T-cell (primary cell): Measurements from ENCODE around the gene CUEDC1. TPM values are rescaled to one million over a fixed set of nuclear protein-coding genes. Genes with fewer than 3 reads are reported as not detected.

ENCODE experiments used
- ATAC-seq, 4 experiments: fragments of 200-7000 bp in 3 of 4; fragments of 150-1000 bp in 1 of 4; cut with Tn5 transposase; replicated peaks in 1 of 4; 1 replicate in 3 of 4; 2 replicates in 1 of 4; pipeline ENCODE4 v1.10.0; 2021; ENCODE audit warnings: moderate library complexity in 3 of 4, mild to moderate bottlenecking in 2 of 4, moderate number of reproducible peaks in 1 of 4
- CTCF ChIA-PET, 2 donors: fragments of 300-600 bp; sonication (Branson Sonifier 250); formaldehyde crosslinking; loops; one replicate each; lab custom pipeline; 2022; ENCODE audit warnings: antibody characterized with exemption in 2 of 2; lab: Charles Lee
- POLR2A ChIA-PET, 2 donors: fragments of 300-600 bp; sonication (Branson Sonifier 250); formaldehyde crosslinking; loops; one replicate each; lab custom pipeline; 2022; ENCODE audit warnings: antibody characterized with exemption in 2 of 2; lab: Charles Lee
- DNase-seq, 35 experiments: peaks; one replicate each; pipeline versions ENCODE4 v3.0.0 to v3.0.0-alpha.2; 2013 to 2023
- H3K27ac ChIP-seq: one replicate; pipeline ENCODE4 v1.5.1; 2013; ENCODE audit warnings: low read length
- H3K27me3 ChIP-seq, 2 experiments: replicated peaks in 1 of 2; 1 replicate in 1 of 2; 2 replicates in 1 of 2; pipeline versions ENCODE4 v1.6.1 to v1.7.0; 2013; ENCODE audit warnings: low read length in 1 of 2, mixed read lengths in 1 of 2; ENCODE audit not compliant: control insufficient read depth in 2 of 2, insufficient read depth in 2 of 2; ENCODE audit errors: extremely low read depth in 1 of 2
- H3K36me3 ChIP-seq, 2 donors: 1 replicate in 1 of 2; 2 replicates in 1 of 2; pipeline versions ENCODE4 v1.6.1 to v1.7.0; 2013; ENCODE audit warnings: low read length in 1 of 2; ENCODE audit not compliant: control insufficient read depth in 2 of 2, insufficient read depth in 1 of 2; ENCODE audit errors: extremely low read depth in 1 of 2
- H3K4me1 ChIP-seq, 2 experiments: 1 replicate in 1 of 2; 2 replicates in 1 of 2; pipeline versions ENCODE4 v1.6.1 to v1.7.0; 2013; ENCODE audit warnings: low read length in 2 of 2, mixed read lengths in 1 of 2; ENCODE audit not compliant: insufficient read depth in 2 of 2, control insufficient read depth in 1 of 2; ENCODE audit errors: extremely low read depth in 1 of 2
- H3K4me3 ChIP-seq, 2 donors: 1 replicate in 1 of 2; 2 replicates in 1 of 2; pipeline versions ENCODE4 v1.5.1 to v1.7.0; 2013; ENCODE audit warnings: mild to moderate bottlenecking in 2 of 2, low read length in 1 of 2, moderate library complexity in 1 of 2; ENCODE audit not compliant: control insufficient read depth in 1 of 2; ENCODE audit errors: extremely low read depth in 1 of 2
- H3K9me3 ChIP-seq: 2 replicates; pipeline ENCODE4 v1.7.0; 2013
- H3K27ac Mint-ChIP-seq, 2 donors: one replicate each; pipeline ENCODE4 v1.8.0; 2020 to 2021; ENCODE audit warnings: mild to moderate bottlenecking in 2 of 2, mixed read lengths in 2 of 2
- H3K27me3 Mint-ChIP-seq, 2 donors: one replicate each; pipeline ENCODE4 v1.8.0; 2021 to 2022; ENCODE audit warnings: mixed read lengths in 2 of 2
- H3K36me3 Mint-ChIP-seq: one replicate; pipeline ENCODE4 v1.8.0; 2021; ENCODE audit warnings: mixed read lengths
- H3K4me1 Mint-ChIP-seq, 3 donors: one replicate each; pipeline ENCODE4 v1.8.0; 2020 to 2022; ENCODE audit warnings: mixed read lengths in 3 of 3, mild to moderate bottlenecking in 1 of 3
- H3K4me3 Mint-ChIP-seq, 3 donors: one replicate each; pipeline ENCODE4 v1.8.0; 2020 to 2022; ENCODE audit warnings: mild to moderate bottlenecking in 3 of 3, mixed read lengths in 3 of 3, moderate library complexity in 3 of 3
- H3K9me3 Mint-ChIP-seq, 3 donors: one replicate each; pipeline ENCODE4 v1.8.0; 2020 to 2022; ENCODE audit warnings: mixed read lengths in 3 of 3
- WGBS: methylation state at CpG from one replicate; pipeline ENCODE4 v1.1.5; 2013; ENCODE audit warnings: missing lambda C conversion rate; ENCODE audit not compliant: insufficient coverage; 5-methylcytosine and 5-hydroxymethylcytosine counted together
- total RNA-seq, 35 experiments: library from RNA in 6 of 35; stranded (reverse) in 6 of 35; fragments of 120-200 nt in 1 of 35; gene quantifications; one replicate each; pipeline versions ENCODE4 v1.2.1 to v1.2.4 and lab custom pipeline; 2013 to 2026

CUEDC1 gene
- total RNA-seq, 5 donors from 2014 or later (not counting 1 experiment from before 2014, with no cell fraction given): 0.33 to 1.4 (median 0.74) TPM; not detected in 1

DNA sequence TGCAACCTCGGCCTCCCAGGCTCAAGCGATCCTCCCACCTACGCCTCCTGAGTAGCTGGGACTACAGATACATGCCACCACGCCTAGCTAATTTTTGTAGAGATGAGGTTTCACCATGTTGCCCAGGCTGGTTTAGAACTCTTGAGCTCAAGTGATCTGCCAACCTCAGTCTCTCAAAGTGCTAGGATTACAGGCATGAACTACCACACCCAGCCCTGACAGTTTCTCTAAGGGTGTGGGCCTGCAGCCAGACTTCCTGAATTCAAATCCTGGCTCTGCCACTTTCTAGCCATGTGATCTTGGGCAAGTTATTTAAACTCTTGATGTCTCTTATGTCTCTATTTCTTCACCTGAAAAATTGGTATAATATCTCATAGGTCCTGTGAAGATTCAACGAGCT lies 5.6 kb downstream of the CUEDC1 start:
- Mint-ChIP-seq H3K4me3 (no peak overlapping the region), H3K27me3 (peaks cover 3 to 13% of the 10 kb centered on the region in 2 donors), H3K9me3 (no peaks in the 10 kb centered on the region), H3K36me3 (no peaks in the 10 kb centered on the region), H3K4me1 (peaks cover 33 to 46% (median 42%) of the 10 kb centered on the region in 3 donors), H3K27ac (peak overlapping the region in 1 of 2 donors; percentile 16)
- Histone ChIP-seq H3K9me3 (no peaks in the 10 kb centered on the region), H3K36me3 (no peaks in the 10 kb centered on the region), H3K27me3 (peaks cover 0 to 11% of the 10 kb centered on the region in 2 experiments), H3K4me3 (no peak overlapping the region), H3K4me1 (peaks cover 2 to 22% of the 10 kb centered on the region in 2 experiments), H3K27ac (no peak overlapping the region)
- CTCF ChIA-PET: interaction anchor here (0.7 to 1.5 kb wide), 3 partner anchors 10 to 50 kb away, joined by 3 to 6 read pairs (median 4); no protein-coding TSS in a partner anchor
- ATAC-seq (no peak), DNase-seq (no peak)
- POLR2A ChIA-PET: interaction anchor here (0.6 kb wide), 2 partner anchors 57 to 142 kb away, joined by 8 to 9 read pairs; partner anchors contain the start of gene SRSF1 (in 1 of the 2)
- WGBS: 85% methylated on average over 2 of the region's 5 CpGs

DNA sequence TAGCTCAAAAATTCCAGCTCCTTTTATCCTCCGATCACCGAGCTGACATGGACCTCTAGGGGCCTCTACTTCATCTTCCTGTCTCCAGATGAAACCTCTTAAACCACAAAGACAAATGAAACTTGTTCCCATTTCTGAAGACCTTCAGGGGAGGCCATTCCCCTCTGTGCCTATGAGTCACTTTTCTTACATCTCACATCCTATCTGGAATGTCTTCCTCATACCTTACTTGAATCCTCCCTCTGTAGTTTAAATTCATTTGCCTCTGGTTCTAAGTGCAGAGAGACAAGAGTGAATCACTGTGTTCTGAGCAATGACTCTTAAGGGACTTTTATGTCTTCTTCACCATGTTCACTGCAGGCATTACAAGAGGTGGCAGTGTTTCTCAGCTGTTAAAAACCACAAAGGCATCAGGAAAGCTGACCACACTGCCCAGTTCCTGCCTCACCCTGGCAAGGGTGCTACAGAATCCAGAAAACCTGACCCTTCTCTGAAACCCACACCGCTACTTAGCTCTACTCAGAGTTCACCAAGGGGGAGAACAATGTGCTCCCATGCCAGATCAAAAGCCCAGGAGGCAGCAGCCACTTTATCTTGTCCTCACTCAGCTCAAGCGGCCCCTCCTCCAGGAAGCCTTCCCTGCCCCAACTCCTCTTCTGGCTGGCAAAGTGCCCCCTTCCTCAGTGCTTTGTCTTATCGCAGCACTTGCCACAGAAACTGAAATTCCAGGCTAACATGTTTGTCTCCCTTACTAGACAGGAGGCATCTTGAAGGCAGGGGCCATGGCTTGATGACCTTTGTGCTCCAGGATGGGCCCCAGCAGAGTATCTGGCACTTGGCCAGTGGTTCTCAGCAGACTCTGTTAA lies 6.4 kb downstream of the CUEDC1 start:
- H3K27me3 ChIP-seq: peaks cover 0 to 4% of the 10 kb centered on the region in 2 experiments
- no peaks in the 10 kb centered on the region for H3K36me3 ChIP-seq
- H3K9me3 Mint-ChIP-seq: no peaks in the 10 kb centered on the region
- H3K27ac ChIP-seq: no peak overlapping the region
- 83% methylated on average over 5 of the region's 5 CpGs for WGBS
- peaks cover 31 to 42% (median 42%) of the 10 kb centered on the region in 3 donors for H3K4me1 Mint-ChIP-seq
- no peaks in the 10 kb centered on the region for H3K36me3 Mint-ChIP-seq
- no peak overlapping the region for H3K4me3 ChIP-seq
- H3K9me3 ChIP-seq: no peaks in the 10 kb centered on the region
- ChIA-PET CTCF (interaction anchor here (0.6 to 1.5 kb wide), 4 partner anchors 9 to 120 kb away, joined by 3 to 7 read pairs (median 4); no protein-coding TSS in a partner anchor), POLR2A (interaction anchor here (0.6 kb wide), 2 partner anchors 58 to 143 kb away, joined by 8 to 9 read pairs; partner anchors contain the start of gene SRSF1 (in 1 of the 2))
- peaks cover 0 to 7% of the 10 kb centered on the region in 2 donors for H3K27me3 Mint-ChIP-seq
- H3K4me3 Mint-ChIP-seq: peak overlapping the region in 1 of 3 donors; percentile 7
- peak overlapping the region in 1 of 2 donors; percentile 1 for H3K27ac Mint-ChIP-seq
- DNase-seq (no peak), ATAC-seq (no peak)
- H3K4me1 ChIP-seq: peaks cover 2 to 17% of the 10 kb centered on the region in 2 experiments

DNA sequence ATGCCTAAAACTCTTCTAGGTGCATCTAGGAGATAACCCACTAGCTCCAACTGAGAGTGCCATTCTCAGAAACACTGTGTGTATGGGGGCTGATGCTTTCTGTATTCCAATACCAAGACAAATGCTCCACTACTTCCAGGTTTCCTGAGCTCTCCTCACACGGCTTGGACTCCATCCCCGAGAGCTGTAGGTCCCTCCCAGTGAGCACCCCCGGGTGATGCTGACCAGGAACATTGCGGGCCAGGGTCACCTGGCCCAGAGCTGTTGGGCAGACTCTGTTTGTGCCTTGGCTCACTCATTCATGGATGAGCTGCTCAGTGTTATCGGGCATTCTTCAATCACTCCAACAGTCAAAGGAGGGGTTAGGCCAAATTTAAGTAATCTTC lies 7.0 kb downstream of the CUEDC1 start:
- Histone ChIP-seq H3K27me3 (no peaks in the 10 kb centered on the region), H3K27ac (no peak overlapping the region), H3K9me3 (no peaks in the 10 kb centered on the region), H3K36me3 (no peaks in the 10 kb centered on the region), H3K4me3 (no peak overlapping the region), H3K4me1 (peaks cover 2 to 17% of the 10 kb centered on the region in 2 experiments)
- ATAC-seq: no peak
- CTCF ChIA-PET: interaction anchor here in 1 of 2 donors (0.6 to 1.5 kb wide), 2 partner anchors 8 to 121 kb away, joined by 3 read pairs; no protein-coding TSS in a partner anchor
- POLR2A ChIA-PET: no interaction called here
- Mint-ChIP-seq H3K27ac (no peak overlapping the region), H3K4me3 (peak overlapping the region in 1 of 3 donors; percentile 7), H3K9me3 (no peaks in the 10 kb centered on the region), H3K4me1 (peaks cover 31 to 42% (median 42%) of the 10 kb centered on the region in 3 donors), H3K27me3 (peaks cover 0 to 3% of the 10 kb centered on the region in 2 donors), H3K36me3 (no peaks in the 10 kb centered on the region)
- no peak for DNase-seq
- 88% methylated on average over 4 of the region's 5 CpGs for WGBS

DNA sequence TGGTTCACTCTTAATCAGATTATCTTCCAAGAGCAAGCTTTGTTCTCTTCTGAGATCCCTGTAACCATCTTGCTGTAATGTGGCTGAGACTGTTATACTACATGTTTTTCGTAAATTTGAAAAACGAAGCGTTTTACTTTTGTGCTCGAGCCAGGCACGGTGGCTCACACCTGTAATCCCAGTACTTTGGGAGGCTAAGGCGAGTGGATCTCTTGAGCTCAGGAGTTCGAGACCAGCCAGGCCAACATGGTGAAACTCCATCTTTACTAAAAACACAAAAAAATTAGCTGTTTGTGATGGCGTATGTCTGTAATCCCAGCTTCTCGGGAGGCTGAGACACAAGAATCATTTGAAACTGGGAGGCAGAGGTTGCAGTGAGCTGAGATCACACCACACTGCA lies 7.8 kb downstream of the CUEDC1 start:
- CTCF ChIA-PET: interaction anchor here (0.6 to 1.2 kb wide), 7 partner anchors 9 to 874 kb away, joined by 3 to 12 read pairs (median 4); partner anchors contain the start of gene CUEDC1 (in 1 of the 2)
- WGBS: 94% methylated on average over 8 of the region's 9 CpGs
- Mint-ChIP-seq H3K36me3 (no peaks in the 10 kb centered on the region), H3K4me1 (peaks cover 26 to 42% (median 39%) of the 10 kb centered on the region in 3 donors), H3K27me3 (no peaks in the 10 kb centered on the region), H3K9me3 (no peaks in the 10 kb centered on the region), H3K27ac (peak overlapping the region in 1 of 2 donors; percentile 76), H3K4me3 (peak overlapping the region; percentile 80 to 87 (median 82))
- Histone ChIP-seq H3K4me3 (peak overlapping the region; percentile 0 to 48), H3K36me3 (no peaks in the 10 kb centered on the region), H3K27me3 (peaks cover 0 to 2% of the 10 kb centered on the region in 2 experiments), H3K4me1 (peaks cover 2 to 17% of the 10 kb centered on the region in 2 experiments), H3K27ac (no peak overlapping the region), H3K9me3 (no peaks in the 10 kb centered on the region)
- DNase-seq (no peak), ATAC-seq (no peak)
- POLR2A ChIA-PET: no interaction called here

DNA sequence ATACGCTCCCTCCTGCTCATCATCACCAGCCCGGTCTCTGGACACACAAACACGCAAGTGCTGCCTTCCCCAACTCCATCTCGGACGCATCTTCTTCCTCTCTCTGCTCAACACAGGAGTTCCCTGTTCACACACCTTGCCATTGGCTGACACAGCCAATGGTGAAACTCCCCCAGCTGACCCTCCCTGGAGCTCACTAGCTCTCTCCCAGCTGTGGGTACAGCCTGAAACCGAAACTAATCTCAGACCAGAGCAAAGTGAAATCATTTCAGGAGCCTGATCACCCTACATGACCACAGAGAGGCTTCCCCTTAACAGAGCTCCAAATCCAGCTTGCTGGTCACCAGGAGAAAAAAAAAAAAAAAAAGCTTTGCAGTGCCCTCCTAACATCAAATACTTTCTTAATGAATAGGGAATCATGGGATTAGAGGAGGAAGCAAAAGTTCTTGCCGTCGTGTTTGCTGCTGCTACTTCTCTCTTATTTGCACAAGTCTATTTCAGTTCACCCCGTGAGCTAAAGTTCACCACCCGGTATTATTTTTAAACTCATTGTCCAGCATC lies 8.3 kb downstream of the CUEDC1 start:
- Mint-ChIP-seq H3K27me3 (no peaks in the 10 kb centered on the region), H3K9me3 (no peaks in the 10 kb centered on the region), H3K4me1 (peaks cover 26 to 42% (median 39%) of the 10 kb centered on the region in 3 donors), H3K4me3 (peak overlapping the region; percentile 80 to 87 (median 82)), H3K36me3 (no peaks in the 10 kb centered on the region), H3K27ac (peak overlapping the region; percentile 56 to 76)
- peak in 24 of 35 experiments; percentile 2 to 57 (median 16) for DNase-seq
- Histone ChIP-seq H3K4me1 (peaks cover 2 to 17% of the 10 kb centered on the region in 2 experiments), H3K27me3 (peaks cover 0 to 2% of the 10 kb centered on the region in 2 experiments), H3K4me3 (peak overlapping the region; percentile 0 to 48), H3K36me3 (no peaks in the 10 kb centered on the region), H3K9me3 (no peaks in the 10 kb centered on the region), H3K27ac (no peak overlapping the region)
- ATAC-seq: peak; percentile 57 to 90 (median 78)
- 33% methylated on average over 4 of the region's 10 CpGs for WGBS
- CTCF ChIA-PET: interaction anchor here (0.6 to 1.2 kb wide), 9 partner anchors 9 to 874 kb away, joined by 3 to 12 read pairs (median 4); partner anchors contain the start of gene CUEDC1 (in 1 of the 2)
- POLR2A ChIA-PET: interaction anchor here (0.5 to 0.9 kb wide), 3 partner anchors 59 to 301 kb away, joined by 3 to 4 read pairs (median 3); no protein-coding TSS in a partner anchor
